GM15510 (cell line): ENCODE measurements around the gene P2RX1.
A peak's percentile ranks its signal among the peaks of the same experiment; 100 is the strongest.

Experiments
- POLR2A ChIP-seq: IDR thresholded peaks from 3 replicates; pipeline ENCODE4 v1.6.1; 2011; ENCODE audit warnings: borderline replicate concordance; ENCODE audit not compliant: insufficient read length; ENCODE audit errors: extremely low read depth

The P2RX1 gene

DNA sequence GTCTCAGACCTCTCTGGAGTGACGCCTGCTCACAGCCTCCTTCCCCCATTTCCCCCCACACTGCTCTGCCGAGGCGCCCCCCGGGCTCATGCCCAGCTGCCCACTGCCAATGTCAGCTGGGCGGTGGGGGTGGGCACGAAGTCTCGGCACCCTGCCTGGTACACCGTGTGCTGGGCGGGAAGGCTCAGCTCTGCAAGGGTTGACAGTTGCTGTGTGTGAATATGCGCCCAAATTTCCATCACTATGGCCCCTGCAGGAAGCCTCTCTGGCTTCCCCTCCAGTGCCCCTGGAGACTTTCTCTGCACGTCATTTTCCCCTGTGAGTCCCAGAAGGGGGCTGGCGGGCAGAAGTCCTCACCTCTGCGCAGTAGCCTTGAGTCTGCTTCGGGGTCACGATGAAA is 11.8 kb downstream of the P2RX1 start:
- TF ChIP-seq POLR2A: no peak

DNA sequence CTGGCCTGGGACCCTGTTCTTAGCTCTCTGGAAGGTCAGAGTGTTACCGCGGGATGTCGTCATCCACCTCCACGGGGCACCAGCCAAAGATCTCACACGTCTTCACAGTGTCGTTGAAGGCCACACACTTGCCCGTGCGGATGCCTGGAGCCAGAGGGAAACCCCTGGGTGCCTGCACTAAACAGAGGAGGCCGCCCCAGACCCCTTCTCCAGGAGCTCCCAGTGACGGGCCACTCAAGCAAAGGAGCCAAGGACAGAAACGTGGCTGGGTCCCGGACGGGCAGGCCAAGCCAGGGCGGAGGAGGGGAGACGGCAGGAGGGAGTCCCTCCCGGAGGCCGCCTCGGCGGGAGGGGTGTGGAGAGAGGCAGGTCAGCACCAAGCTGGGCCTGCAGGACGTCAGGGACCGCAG is 12.4 kb downstream of the P2RX1 start:
- no peak for TF ChIP-seq POLR2A

DNA sequence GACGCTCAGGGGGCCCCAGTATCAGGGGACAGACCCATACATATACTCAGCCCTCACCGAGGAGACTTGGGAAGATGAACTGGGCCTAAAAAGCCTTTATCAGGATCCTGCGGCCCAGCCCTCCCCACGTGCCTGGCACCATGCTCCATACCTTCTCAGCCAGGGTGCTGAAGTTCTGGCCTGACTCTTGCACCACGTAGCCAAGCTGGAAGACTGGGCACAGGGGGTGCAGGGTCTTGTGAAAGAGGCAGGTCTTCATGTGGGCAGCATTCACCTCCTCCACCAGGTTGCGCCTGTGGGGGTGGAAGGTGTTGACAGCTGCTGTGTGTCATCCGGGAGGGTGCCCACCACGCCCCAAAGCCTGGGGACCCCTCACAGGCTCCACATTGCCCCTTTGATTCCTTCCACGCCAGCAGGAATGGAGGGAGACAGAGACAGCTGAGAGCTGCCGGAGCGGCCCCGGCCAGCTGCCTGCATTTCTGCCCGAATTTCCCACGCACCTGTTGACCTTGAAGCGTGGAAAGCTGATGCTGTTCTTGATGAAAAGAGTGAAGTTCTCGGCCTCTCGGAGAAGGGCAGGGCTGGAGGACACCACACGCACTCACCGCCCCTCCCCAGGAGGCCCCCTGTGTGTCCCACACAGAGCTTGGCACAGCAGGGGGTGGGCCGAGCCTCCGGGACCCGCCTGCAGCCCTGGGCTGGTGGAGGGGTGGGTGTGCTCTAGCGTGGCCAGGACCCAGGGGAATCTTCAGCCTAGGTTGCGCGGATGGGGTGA is 13.0 kb downstream of the P2RX1 start:
- no peak for TF ChIP-seq POLR2A

DNA sequence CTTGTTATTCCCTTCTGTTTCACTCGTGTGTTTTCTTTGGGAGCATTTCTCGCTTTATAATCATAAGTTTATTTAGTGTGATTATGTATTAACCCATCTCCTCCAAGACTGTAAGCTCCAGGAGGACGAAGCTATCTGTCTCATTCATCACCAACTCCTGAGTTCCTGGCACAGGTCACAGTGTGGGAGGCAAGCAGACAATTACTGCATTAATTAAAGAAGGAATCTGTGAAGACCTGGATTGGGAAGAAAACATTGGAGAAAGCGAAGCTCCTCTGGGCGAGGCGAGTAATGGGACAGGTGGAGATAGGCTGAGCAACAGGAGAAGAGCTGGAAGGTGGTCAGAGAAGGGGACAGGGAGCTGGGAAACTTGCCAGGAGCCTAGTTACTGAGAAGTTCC is 15.6 kb downstream of the P2RX1 start:
- no peak for TF ChIP-seq POLR2A

DNA sequence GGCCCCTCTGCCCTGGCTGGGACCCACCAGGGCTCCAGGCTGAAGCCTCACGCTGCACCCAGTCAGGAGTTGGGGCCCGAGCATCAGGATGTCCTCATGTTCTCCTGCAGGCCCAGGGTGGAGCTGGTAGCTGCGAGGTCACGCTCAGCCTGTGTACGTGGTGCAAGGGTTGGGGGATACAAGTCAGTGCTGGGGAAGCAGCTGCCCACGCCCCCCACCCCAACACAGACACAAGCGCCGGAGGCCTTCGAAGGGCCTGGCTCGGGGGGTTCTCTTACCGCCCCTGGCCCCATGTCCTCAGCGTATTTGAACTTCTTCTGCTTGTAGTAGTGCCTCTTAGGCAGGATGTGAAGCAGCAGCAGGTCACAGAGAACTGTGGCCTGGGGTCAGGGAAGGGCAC is 18.5 kb downstream of the P2RX1 start:
- no peak for TF ChIP-seq POLR2A

DNA sequence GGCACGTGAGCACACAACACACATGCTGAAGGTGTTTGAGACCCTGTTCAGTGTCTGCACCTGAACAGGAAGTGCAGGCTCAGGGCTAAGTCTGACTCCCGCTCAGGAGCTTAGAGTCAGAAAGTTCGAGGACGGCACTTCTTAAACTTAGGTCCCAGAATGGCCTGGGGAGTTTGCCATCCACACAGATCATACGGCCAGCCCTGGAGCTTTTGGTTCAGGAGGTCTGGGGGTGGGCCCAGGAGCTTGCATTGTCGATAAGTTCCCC is 19.4 kb downstream of the P2RX1 start:
- no peak for TF ChIP-seq POLR2A

DNA sequence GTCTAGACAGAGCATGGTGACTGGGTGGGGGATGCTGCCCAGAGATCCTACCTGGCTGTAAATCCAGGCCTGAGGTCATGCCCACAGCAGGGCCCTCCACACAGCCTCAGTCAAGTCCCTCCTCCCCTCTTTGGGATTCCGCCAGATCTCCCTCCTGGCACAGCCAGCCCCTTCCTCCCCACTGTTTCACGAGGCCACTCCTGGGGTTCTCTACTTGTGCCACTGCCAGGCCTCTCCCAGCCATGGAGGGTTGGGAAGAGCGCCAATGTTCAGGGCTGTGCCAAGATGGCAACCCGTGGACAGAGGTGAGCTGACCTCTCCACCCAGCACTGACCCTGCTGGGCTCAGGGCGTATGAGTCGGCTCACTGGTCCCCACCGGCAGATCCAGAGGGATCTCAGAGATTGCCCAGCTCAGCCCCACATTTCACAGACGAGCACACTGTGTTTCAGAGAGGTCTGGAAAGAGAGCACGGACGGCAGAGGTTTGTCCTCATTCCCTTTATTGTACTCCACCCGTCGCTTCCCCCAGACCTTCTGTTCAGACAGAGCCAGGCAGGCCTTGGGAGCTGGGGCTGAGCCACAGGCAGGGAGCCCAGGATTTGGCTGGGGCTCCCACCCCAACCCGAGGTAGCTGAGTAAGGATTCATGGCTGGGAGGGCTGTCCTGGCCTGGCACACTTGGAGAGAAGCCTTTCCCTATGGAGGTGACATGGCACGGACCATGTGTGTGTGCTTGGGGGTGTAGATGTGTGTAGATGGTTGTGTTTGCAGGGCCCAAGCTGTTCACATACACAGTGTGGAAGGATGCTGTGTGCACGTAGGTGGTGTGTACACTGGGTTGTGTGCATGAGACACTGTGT is 19.9 kb downstream of the P2RX1 start:
- no peak for TF ChIP-seq POLR2A

DNA sequence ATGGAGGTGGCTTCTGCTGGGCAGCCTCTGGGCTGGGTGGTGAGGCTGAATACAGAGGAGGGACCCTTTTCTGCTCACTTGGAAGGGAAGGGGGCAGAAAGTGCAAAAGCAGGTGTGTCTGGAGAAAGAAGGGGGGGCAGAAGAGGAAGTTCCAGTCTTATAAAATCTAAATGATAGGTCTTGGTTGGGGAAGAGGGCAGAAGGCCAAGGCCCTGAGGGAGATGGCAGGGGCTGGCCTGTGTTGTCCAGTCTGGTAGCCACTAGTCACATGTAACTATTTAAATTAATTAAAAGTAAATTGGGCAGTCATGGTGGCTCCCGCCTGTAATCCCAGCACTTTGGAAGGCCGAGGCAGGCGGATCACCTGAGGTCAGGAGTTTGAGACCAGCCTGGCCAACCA is 20.9 kb downstream of the P2RX1 start:
- TF ChIP-seq POLR2A: no peak

DNA sequence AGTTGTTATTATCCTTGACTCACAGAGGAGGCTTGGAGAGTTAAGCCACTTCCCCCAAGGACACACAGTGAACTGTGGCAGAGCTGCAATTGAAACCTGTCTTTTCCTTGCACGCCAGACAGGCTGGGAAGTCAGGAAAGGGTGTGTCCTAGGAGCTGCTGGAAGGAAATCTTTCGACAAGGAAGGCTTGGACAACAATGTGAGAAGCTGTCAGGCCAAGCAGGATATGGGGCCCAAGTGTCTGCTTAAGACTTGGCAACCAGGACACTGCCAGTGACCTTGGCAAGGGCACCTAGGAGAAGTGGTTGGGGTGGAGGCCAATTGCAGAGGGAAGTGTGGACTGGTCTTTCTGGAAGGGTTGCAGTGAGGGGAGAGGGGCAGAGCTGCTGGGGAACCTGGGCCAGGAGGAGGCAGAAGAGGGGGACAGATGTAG is 21.3 kb downstream of the P2RX1 start:
- TF ChIP-seq POLR2A: no peak

DNA sequence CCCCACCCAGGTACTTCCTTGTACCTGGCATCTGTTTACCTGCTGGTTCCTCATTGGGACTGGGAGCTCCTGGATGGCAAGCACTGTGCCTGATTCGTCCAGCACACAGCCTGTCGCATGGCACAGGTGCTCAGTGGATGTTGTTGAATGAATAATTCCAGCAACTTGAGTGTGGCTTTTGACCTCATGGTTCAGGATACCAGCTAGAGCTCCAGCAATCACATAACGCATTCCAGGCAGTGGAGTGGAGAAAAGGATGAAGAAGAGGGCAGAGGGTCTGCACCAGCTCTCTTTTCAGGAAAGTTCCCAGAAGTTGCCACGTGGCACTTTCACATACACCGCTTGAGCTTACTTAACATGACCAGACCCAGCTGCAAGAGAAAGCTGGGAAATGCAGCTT is 22.1 kb downstream of the P2RX1 start:
- no peak for TF ChIP-seq POLR2A

DNA sequence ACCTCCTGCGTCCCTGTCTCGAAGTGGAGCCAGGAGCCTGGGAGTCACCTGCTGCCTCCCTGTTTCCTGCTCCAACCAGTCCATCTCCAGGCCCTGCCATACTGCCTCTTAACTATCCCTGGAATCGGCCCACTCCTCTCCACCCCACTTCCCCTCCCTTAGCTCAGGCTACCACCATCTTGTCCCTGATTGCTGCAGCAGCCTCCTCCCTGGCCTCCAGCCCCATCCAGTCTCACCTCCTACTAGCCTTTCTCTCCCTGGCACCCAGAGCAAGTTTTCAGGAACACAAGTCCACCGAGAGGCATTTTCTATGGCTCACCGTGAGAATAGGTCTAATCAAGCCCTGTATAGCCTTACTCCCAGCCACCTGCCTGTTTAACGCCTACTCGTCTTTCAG is 22.5 kb downstream of the P2RX1 start:
- no peak for TF ChIP-seq POLR2A

DNA sequence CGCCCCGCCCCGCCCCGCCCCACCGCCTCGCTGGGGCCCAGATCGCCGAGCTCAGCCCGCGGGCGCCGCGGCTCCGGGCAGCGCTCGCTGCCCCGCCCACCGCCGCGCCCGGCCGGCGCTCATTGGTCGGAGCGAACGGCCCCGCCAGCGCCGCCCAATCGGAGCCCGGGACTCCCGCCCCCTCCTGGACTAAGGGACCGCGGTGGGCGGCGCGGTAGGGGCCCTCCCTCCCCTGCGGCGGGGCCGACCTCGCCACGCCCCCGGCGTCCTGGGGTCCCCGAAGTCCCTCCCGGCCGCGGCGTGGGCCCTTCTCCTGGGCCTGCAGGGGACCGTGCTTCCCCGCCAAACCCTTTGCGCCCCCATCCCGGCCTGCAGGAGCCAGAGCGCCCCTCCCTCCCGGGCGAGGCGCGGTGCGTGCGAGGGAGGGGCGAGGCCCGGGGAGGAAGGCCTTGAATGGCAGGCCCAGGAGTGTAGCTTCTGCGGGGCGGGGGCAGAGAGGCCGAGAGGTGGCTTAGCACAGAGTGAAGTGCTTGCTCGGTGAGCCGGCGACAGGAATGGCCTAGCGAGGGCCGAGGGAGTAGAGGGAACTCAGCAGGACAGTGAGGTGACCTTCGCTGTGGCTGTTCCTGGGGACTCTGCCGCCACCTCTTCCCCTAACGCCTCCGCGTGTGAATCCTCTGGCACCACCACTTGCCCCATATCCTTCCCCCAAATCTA is 23.1 kb downstream of the P2RX1 start, which contains the start of gene CAMKK1:
CAMKK1 (minus strand) TSS at position 51 of the 717 bp plus-strand sequence. CDS start 7,366 bp downstream, outside the sequence.
- TF ChIP-seq POLR2A: peak; percentile 18

DNA sequence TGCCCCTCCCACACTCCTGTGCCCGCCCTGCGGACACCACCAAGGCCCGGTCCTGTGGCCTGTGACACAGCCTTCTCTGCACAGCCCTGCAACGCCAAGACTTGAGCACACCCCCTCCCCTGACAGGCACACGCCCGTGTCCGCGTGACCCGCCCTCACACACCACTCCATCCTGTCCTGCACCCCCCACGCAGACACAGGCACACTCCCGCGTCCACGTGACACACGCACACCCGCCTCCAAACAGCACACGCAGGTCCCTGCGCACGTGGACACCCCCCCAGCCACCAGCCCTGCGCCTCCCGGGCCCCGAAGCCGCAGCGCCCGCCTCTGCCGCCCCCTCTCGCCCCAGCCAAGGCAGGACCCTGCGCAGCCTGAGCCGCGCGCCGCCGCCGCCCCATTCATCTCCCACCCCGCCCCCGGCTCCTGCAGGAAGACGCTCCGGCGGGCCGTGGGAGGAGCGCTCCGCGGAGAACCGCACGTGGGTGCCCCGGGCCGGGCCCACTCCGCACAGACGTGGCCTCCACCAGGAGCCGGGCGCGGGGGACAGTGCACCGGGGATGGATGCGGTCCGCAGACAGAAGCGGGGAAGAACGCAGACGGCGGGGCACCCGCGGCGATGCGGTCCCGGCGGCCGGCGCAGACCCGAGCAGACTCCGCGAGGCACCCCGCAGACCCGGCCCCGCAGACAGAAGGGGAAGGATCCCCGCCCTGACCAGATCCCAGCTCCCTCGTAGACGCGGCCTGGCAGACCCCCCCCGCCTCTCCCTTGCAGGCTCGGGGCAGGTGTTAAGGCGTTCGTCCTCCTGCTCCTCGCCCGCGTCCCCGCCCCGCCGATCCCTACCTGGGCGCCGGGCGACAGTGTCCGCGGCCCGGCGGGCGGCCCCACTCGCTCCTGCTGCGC is 23.9 kb downstream of the P2RX1 start:
- TF ChIP-seq POLR2A: no peak

DNA sequence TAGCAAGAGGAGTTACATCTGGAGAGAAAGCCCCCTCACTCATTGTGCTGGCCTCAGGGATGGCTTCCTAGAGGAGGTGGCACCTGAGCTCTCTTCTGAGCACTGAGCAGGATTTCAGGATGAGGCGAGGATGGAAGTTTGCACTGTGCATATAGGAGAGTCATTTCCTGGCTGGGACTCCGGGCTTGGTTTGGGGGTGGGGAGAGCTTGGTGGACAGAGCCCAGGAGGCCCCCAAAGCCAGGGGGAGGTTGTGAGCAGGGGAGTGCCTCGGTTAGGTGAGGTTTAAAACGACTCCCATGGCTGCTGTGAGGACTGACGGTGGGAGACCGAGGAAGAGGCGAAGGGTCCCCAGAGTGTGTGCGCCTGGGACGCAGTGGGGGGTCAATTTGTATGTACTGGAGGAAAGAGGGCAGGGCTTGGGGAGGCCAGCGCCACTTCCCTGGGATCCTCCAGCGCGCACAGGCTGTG is 24.6 kb downstream of the P2RX1 start:
- TF ChIP-seq POLR2A: no peak
